Measurements from ENCODE around the gene CARD11. TPM values are rescaled to one million over a fixed set of nuclear protein-coding genes. Genes with fewer than 3 reads are reported as not detected.

CARD11 gene
- total RNA-seq, 6 experiments from 2014 or later: 0.37 to 0.90 (median 0.50) TPM

DNA sequence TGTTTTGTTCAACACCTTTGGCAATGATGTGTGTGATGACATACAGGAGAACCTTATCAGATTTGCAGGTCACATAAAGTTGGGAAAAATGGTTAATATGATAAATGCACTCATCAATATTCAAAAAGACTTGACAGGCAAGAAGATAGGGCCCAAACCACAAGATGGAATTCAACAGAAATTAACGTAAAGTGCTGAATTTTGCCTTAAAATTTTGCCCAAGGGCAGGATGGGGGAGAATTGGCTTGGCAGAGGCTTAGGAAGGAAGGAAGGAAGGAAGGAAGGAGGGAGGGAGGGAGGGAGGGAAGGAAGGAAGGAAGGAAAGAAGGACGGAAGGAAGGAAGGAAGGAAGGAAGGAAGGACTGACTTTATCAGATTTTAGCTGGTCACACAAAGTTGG lies 35.3 kb downstream of the CARD11 start:
- WGBS (ENCODE audit: insufficient coverage, low coverage, low lambda C conversion rate, missing lambda C conversion rate): 54% methylated on average over 2 of the region's 2 CpGs
- TF ChIP-seq POLR2A (IDR thresholded peaks at IDR 0.05): no peak
- TF ChIP-seq, protein P1, sequence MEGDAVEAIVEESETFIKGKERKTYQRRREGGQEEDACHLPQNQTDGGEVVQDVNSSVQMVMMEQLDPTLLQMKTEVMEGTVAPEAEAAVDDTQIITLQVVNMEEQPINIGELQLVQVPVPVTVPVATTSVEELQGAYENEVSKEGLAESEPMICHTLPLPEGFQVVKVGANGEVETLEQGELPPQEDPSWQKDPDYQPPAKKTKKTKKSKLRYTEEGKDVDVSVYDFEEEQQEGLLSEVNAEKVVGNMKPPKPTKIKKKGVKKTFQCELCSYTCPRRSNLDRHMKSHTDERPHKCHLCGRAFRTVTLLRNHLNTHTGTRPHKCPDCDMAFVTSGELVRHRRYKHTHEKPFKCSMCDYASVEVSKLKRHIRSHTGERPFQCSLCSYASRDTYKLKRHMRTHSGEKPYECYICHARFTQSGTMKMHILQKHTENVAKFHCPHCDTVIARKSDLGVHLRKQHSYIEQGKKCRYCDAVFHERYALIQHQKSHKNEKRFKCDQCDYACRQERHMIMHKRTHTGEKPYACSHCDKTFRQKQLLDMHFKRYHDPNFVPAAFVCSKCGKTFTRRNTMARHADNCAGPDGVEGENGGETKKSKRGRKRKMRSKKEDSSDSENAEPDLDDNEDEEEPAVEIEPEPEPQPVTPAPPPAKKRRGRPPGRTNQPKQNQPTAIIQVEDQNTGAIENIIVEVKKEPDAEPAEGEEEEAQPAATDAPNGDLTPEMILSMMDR (IDR thresholded peaks at IDR 0.05): no peak

DNA sequence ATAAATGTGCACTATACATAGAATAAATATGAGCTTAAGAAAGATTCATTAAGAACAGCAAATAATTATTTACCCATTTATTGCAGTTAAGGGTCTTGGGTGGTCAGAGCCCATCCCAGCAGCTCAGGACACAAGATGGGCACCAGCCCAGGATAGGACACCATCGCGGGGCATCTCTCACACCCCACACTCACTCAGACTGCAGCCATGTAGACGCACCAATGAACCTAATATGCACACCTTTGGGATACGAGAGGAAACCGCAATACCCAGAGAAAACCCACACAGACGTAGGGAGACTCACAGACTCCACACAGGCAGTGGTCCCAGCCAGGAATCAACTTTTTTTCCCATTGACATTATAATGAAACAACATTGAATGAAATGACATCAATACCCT lies 36.0 kb downstream of the CARD11 start:
- no peak for TF ChIP-seq POLR2A (IDR thresholded peaks at IDR 0.05)
- TF ChIP-seq, protein P1 (IDR thresholded peaks at IDR 0.05): no peak
- H3K36me3 ChIP-seq: no peaks in the 10 kb centered on the region
- no peak overlapping the region for H3K27ac ChIP-seq
- H3K4me3 ChIP-seq: no peak overlapping the region
- ATAC-seq (no peak), DNase-seq (no peak)
- H3K27me3 ChIP-seq: no peaks in the 10 kb centered on the region
- 64% methylated on average over 4 of the region's 6 CpGs for WGBS (ENCODE audit: insufficient coverage, low coverage, low lambda C conversion rate, missing lambda C conversion rate)
- no peaks in the 10 kb centered on the region for H3K9me3 ChIP-seq
- intact Hi-C loops (cut with DNase I): no loop called here
- no peaks in the 10 kb centered on the region for H3K4me1 ChIP-seq

More for the DNA sequence above, 35.3 kb downstream of the CARD11 start:
- Histone ChIP-seq H3K9me3 (no peaks in the 10 kb centered on the region), H3K4me1 (no peaks in the 10 kb centered on the region), H3K36me3 (no peaks in the 10 kb centered on the region), H3K4me3 (no peak overlapping the region), H3K27ac (no peak overlapping the region), H3K27me3 (no peaks in the 10 kb centered on the region)
- no peak for DNase-seq
- intact Hi-C loops (cut with DNase I): no loop called here
- ATAC-seq: no peak

DNA sequence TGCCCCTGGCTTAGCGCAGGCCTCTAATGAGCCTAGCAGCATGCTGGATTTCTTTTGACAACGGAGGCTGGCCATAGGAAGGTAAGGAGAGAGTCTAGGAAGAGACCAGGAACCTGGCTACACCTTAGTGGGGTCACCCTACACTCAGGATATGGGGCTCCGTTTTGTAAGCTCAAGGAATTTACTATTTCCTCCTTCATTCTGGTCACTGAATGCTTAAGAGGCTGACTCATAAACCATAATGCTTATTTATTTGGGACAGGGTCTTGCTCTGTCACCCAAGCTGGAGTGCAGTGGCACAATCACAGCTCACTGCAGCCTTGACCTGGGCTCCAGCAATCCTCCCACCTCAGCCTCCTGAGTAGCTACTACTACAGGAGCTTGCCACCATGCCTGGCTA lies 38.4 kb downstream of the CARD11 start:
- Histone ChIP-seq H3K27me3 (no peaks in the 10 kb centered on the region), H3K36me3 (no peaks in the 10 kb centered on the region), H3K4me1 (no peaks in the 10 kb centered on the region), H3K9me3 (no peaks in the 10 kb centered on the region), H3K27ac (no peak overlapping the region), H3K4me3 (no peak overlapping the region)
- no peak for TF ChIP-seq POLR2A (IDR thresholded peaks at IDR 0.05)
- TF ChIP-seq, protein P1 (IDR thresholded peaks at IDR 0.05): no peak
- intact Hi-C loops (cut with DNase I): no loop called here
- ATAC-seq (no peak), DNase-seq (no peak)
- 53% methylated on average over 3 of the region's 3 CpGs for WGBS (ENCODE audit: insufficient coverage, low coverage, low lambda C conversion rate, missing lambda C conversion rate)

DNA sequence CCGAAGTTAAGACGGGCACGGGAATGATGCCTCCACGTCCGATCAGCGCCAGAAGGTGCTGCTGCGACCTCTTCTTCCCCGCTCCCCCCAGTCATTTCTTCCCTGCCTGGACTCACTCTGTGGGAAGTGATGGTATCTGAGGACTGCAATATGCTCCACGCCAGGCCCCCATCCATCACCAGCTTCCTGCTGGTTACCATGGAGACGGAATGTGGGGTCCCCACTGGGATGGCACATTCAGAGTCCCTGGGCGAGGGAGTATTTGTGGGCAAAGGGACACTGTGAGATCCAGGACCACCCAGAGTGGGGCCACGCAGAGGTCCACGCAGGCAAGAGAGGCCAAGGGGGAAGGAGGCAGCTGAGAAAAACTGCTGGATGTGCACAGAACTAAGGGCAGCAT lies 39.7 kb downstream of the CARD11 start:
- WGBS (ENCODE audit: insufficient coverage, low coverage, low lambda C conversion rate, missing lambda C conversion rate): 81% methylated on average over 10 of the region's 13 CpGs
- H3K36me3 ChIP-seq: no peaks in the 10 kb centered on the region
- no peaks in the 10 kb centered on the region for H3K27me3 ChIP-seq
- H3K9me3 ChIP-seq: no peaks in the 10 kb centered on the region
- DNase-seq (no peak), ATAC-seq (no peak)
- no peak for TF ChIP-seq POLR2A (IDR thresholded peaks at IDR 0.05)
- TF ChIP-seq, protein P1 (IDR thresholded peaks at IDR 0.05): no peak
- no peak overlapping the region for H3K4me3 ChIP-seq
- intact Hi-C loops (cut with DNase I): no loop called here
- H3K27ac ChIP-seq: no peak overlapping the region
- peaks cover 0 to 3% (median 0%) of the 10 kb centered on the region in 4 donors for H3K4me1 ChIP-seq

DNA sequence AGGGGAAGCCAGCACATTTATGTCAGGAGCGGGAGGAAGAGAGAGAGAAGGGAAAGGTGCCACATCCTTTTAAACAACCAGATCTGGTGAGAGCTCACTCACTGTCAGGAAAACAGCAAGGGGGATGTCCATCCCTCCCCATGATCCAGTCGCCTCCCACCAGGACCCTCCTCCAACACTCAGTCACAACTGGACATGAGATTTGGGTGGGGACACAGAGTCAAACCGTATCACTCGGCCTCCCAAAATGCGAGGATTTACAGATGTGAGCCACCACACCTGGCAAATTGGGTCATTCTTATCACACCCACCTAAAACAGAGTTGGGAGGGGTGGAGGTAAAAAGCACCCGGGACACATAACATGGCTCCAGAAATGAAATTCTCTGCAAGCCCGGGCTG lies 41.0 kb downstream of the CARD11 start:
- WGBS (ENCODE audit: insufficient coverage, low coverage, low lambda C conversion rate, missing lambda C conversion rate): 82% methylated on average over 5 of the region's 7 CpGs
- no peaks in the 10 kb centered on the region for H3K27me3 ChIP-seq
- ATAC-seq: no peak
- peaks cover 0 to 4% (median 0%) of the 10 kb centered on the region in 4 donors for H3K4me1 ChIP-seq
- intact Hi-C loops (cut with DNase I): no loop called here
- H3K4me3 ChIP-seq: no peak overlapping the region
- no peak for TF ChIP-seq POLR2A (IDR thresholded peaks at IDR 0.05)
- TF ChIP-seq, protein P1 (IDR thresholded peaks at IDR 0.05): no peak
- no peak for DNase-seq
- H3K27ac ChIP-seq: no peak overlapping the region
- H3K36me3 ChIP-seq: no peaks in the 10 kb centered on the region
- H3K9me3 ChIP-seq: no peaks in the 10 kb centered on the region

Measured in right lobe of liver (tissue), 6 donors.